Measurements from ENCODE around the gene HES3. TPM values are rescaled to one million over a fixed set of nuclear protein-coding genes. Genes with fewer than 3 reads are reported as not detected.

The HES3 gene
- total RNA-seq, 4 donors from 2014 or later, result not detected

DNA sequence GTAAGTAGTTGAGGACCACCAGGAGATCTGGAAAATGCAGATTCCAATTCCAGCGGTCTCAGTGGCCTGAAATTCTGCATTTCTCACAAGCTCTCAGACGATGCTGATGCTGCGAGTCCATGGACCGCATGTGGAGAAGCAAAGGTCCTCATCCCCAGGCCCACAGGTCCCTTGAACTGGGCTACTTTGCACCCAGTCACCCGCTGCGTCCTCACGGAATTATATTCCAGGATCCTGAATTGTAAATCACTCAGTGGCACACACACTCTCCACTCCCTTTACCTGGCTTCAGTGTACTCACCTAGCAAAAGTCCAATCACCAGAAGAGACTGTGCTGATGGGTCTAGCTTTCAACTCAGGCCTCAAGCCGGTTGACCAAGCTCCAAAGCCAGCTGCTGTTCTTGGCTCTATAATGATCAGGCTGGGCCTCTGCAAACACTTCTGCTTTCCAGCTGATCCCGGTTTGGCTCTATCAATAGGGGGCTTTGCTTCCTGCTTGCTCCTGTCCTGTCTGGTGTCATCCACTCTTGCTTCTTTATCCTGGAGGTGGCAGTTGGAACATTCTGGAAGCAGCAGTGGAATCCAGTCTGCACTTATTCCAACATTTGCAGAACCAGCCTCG lies 43.7 kb upstream of the HES3 start:
- intact Hi-C loops (cut with DNase I), result no loop called here
- Histone ChIP-seq H3K9me3 (no peaks in the 10 kb centered on the region), H3K4me3 (peak overlapping the region; percentile 79 to 100 (median 94)), H3K27me3 (no peaks in the 10 kb centered on the region), H3K27ac (peak overlapping the region; percentile 88 to 93 (median 90)), H3K4me1 (peaks cover 24 to 52% (median 26%) of the 10 kb centered on the region in 3 donors), H3K36me3 (peaks cover 0 to 21% (median 9%) of the 10 kb centered on the region in 3 donors)
- TF ChIP-seq POLR2A (IDR thresholded peaks at IDR 0.05) (no peak), CTCF (IDR thresholded peaks at IDR 0.05) (no peak)
- WGBS, 2 donors, result 67 to 80% methylated on average over 8 to 9 of the region's 10 CpGs
- no peak for DNase-seq

DNA sequence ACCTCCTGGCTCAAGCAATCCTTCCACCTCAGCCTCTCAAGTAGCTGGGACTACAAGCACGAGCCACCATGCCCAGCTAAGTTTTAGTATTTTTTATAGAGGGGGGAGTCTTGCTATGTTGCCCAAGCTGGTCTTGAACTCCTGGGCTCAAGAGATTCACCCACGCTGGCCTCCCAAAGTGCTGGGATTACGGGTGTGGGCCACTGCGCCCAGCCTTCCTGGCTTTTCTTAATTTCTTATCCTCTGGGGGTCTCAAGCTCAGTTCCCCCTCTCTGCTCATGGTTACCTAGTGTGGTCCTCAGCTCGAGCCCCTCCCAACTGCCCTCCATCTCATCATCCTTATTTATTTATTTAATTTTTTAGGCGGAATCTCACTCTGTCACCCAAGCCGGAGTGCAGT lies 41.7 kb upstream of the HES3 start:
- H3K9me3 ChIP-seq, result no peaks in the 10 kb centered on the region
- peaks cover 0 to 2% (median 0%) of the 10 kb centered on the region in 3 donors for H3K36me3 ChIP-seq
- H3K27ac ChIP-seq, result no peak overlapping the region
- no peak overlapping the region for H3K4me3 ChIP-seq
- peaks cover 0 to 17% (median 0%) of the 10 kb centered on the region in 4 donors for H3K27me3 ChIP-seq
- intact Hi-C loops (cut with DNase I), result no loop called here
- peaks cover 35 to 60% (median 42%) of the 10 kb centered on the region in 3 donors for H3K4me1 ChIP-seq
- TF ChIP-seq POLR2A (IDR thresholded peaks at IDR 0.05) (no peak), CTCF (IDR thresholded peaks at IDR 0.05) (no peak)
- 82 to 83% methylated on average over 7 of the region's 7 CpGs for WGBS, 2 donors
- no peak for DNase-seq

- TF ChIP-seq POLR2A (IDR thresholded peaks at IDR 0.05) (peak in 2 of 4 donors; percentile 49 to 52), CTCF (IDR thresholded peaks at IDR 0.05) (no peak)
- 0% methylated on average over 1 of the region's 66 CpGs; no CpG with 5 or more reads in 1 of the 2 donors for WGBS, 2 donors
- Histone ChIP-seq H3K9me3 (no peaks in the 10 kb centered on the region), H3K27ac (peak within 1 kb of the TSS; percentile 82 to 90 (median 88)), H3K36me3 (peaks cover 0 to 25% (median 0%) of the 10 kb centered on the region in 3 donors), H3K4me3 (peak within 1 kb of the TSS; percentile 51 to 69 (median 58)), H3K27me3 (peaks cover 0 to 22% (median 0%) of the 10 kb centered on the region in 4 donors), H3K4me1 (peaks cover 22 to 58% (median 38%) of the 10 kb centered on the region in 3 donors)
- DNase-seq, result no peak
- intact Hi-C loops (cut with DNase I), result no loop called here
Measured at GRCh38 chr1:6205849-6206519, 38.0 kb upstream of the HES3 start, which contains the start of gene RNF207. TSS of gene RNF207 (plus strand) at chr1:6206119. CDS start at chr1:6206536, 417 bp downstream.

GRCh38 chr1:6206520-6206855 lies 37.5 kb upstream of the HES3 start:
- TF ChIP-seq CTCF (IDR thresholded peaks at IDR 0.05), result no peak
- no peak for TF ChIP-seq POLR2A (IDR thresholded peaks at IDR 0.05)
- intact Hi-C loops (cut with DNase I), result no loop called here
- Histone ChIP-seq H3K9me3 (no peaks in the 10 kb centered on the region), H3K27ac (peak overlapping the region; percentile 82 to 90 (median 88)), H3K27me3 (peaks cover 0 to 22% (median 0%) of the 10 kb centered on the region in 4 donors), H3K4me1 (peaks cover 22 to 58% (median 38%) of the 10 kb centered on the region in 3 donors), H3K4me3 (peak overlapping the region; percentile 51 to 69 (median 58)), H3K36me3 (peaks cover 0 to 30% (median 0%) of the 10 kb centered on the region in 3 donors)
- WGBS, 2 donors, result no CpG with 5 or more reads among the region's 25 CpGs
- DNase-seq, result no peak

Measured in esophagus squamous epithelium (tissue), 5 donors.